Heart left ventricle (tissue), 13 donors: ENCODE results near the gene TAS2R10.

ENCODE experiments used
- CTCF ChIP-seq, 12 donors: fragments of 200-600 bp; sonication (generic) in 4 of 12; IDR thresholded peaks; one replicate each; pipeline versions ENCODE4 v1.5.0 to v1.8.0; 2018 to 2022; ENCODE audit warnings: antibody characterized with exemption in 12 of 12, mild to moderate bottlenecking in 5 of 12
- POLR2A ChIP-seq, 2 donors: fragments of 450-650 bp; IDR thresholded peaks; one replicate each; pipeline ENCODE4 v1.6.1; 2017; ENCODE audit warnings: antibody characterized with exemption in 2 of 2, mild to moderate bottlenecking in 2 of 2, moderate library complexity in 2 of 2
- donor health status: ischemic (EF 13 %, LVEDD 7.1; RV severe dilation, severe dysfunction).
- donor health status: DM: no; HTN: yes; CAD: no.
- donor health status: DM: no; HTN: no; CAD: no.
- donor health status: ischemic (EF 25% LVEDD 6.9; RV normal size, moderate dysfunction).
- donor health status: ischemic (EF 25% LVEDD 5.7; RV mildly dilated, moderate dysfunction).
- donor health status: ischemic (EF 35%, LVEDD 5.7; RV mildly dilated, moderate dysfunction).
- donor health status: nonischemic (EF 11% LVEDD 7.7; RV severe dilation, severe dysfunction).
- donor health status: DM: yes; HTN: yes; CAD: no.
- donor health status: PGD.
- donor health status: ischemic (EF 29% LVEDD 5.4; RV normal size, mild dysfunction).
- donor health status: nonischemic (EF 23%, LVEDD 6.1; RV moderate dilation, normal function).

DNA sequence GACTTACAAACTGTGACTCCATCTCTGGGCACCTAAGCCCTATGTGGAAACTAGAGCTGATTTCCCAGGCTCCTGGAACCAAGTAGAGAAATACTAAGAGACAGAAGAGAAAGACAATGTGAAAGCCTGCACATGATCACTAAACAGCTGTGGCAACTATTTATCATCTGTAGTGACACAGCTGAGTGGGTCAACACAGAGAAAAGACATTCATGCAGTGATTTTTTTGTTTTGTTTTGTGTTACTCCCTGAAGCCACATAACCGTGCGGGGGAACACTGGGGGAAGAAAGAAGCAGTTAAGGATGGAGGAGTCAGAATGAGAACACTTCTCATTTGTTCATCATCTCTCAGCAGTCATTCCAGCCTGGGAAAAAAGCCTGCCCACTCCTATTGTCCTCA is 21.6 kb upstream of the TAS2R10 start:
- TF ChIP-seq POLR2A (IDR thresholded peaks at IDR 0.05), result no peak
- no peak for TF ChIP-seq CTCF (IDR thresholded peaks at IDR 0.05)
